Hepatocyte (in vitro differentiated cells): ENCODE results near the gene IKZF4. TPM values are rescaled to one million over a fixed set of nuclear protein-coding genes. Genes with fewer than 3 reads are reported as not detected.
"Not testable (repeated sequence)": the region's sequence is repeated elsewhere in the genome, so short reads cannot be mapped to it uniquely, and the experiment has no call there.

Source experiments
- DNase-seq: peaks from one replicate; pipeline ENCODE4 v3.0.0-alpha.2; 2016; ENCODE audit warnings: low spot score
- H2AFZ ChIP-seq: fragments of 200-600 bp; sonication (generic); 2 replicates; pipeline ENCODE4 v1.6.0; 2016; ENCODE audit warnings: antibody characterized with exemption, mild to moderate bottlenecking
- H3K27ac ChIP-seq: fragments of 200-600 bp; sonication (generic); 2 replicates; pipeline ENCODE4 v1.5.1; 2016; ENCODE audit warnings: mild to moderate bottlenecking
- H3K27me3 ChIP-seq: fragments of 200-600 bp; sonication (generic); 2 replicates; pipeline ENCODE4 v1.6.1; 2016
- H3K36me3 ChIP-seq: fragments of 200-600 bp; sonication (generic); replicated peaks from 2 replicates; pipeline ENCODE4 v1.5.1; 2016; ENCODE audit warnings: low read depth; ENCODE audit not compliant: insufficient read depth
- H3K4me1 ChIP-seq: fragments of 200-600 bp; sonication (generic); 2 replicates; pipeline ENCODE4 v1.5.1; 2016; ENCODE audit warnings: mild to moderate bottlenecking, moderate library complexity; ENCODE audit not compliant: insufficient read depth
- H3K4me2 ChIP-seq: fragments of 200-600 bp; sonication (generic); 2 replicates; pipeline ENCODE4 v1.6.0; 2016
- H3K4me3 ChIP-seq: fragments of 200-600 bp; sonication (generic); 2 replicates; pipeline ENCODE4 v1.5.1; 2016; ENCODE audit warnings: mild to moderate bottlenecking
- H3K79me2 ChIP-seq: fragments of 200-600 bp; sonication (generic); 2 replicates; pipeline ENCODE4 v1.6.0; 2017; ENCODE audit warnings: mild to moderate bottlenecking
- H3K9me2 ChIP-seq: fragments of 200-600 bp; sonication (generic); replicated peaks from 2 replicates; pipeline ENCODE4 v1.6.0; 2017; ENCODE audit warnings: mild to moderate bottlenecking; ENCODE audit not compliant: insufficient read depth
- H3K9me3 ChIP-seq: fragments of 200-600 bp; sonication (generic); 2 replicates; pipeline ENCODE4 v1.5.1; 2016; ENCODE audit warnings: low read depth, mild to moderate bottlenecking
- H4K20me1 ChIP-seq: fragments of 200-600 bp; sonication (generic); 2 replicates; pipeline ENCODE4 v1.6.0; 2016; ENCODE audit warnings: mild to moderate bottlenecking; ENCODE audit not compliant: insufficient read depth, poor library complexity, severe bottlenecking
- CTCF ChIP-seq: fragments of 200-600 bp; sonication (generic); IDR thresholded peaks from 2 replicates; pipeline ENCODE4 v1.5.1; 2016; ENCODE audit warnings: antibody characterized with exemption, mild to moderate bottlenecking; ENCODE audit not compliant: poor library complexity
- EZH2 ChIP-seq: fragments of 200-600 bp; sonication (generic); IDR thresholded peaks from 2 replicates; pipeline ENCODE4 v1.6.1; 2016; ENCODE audit warnings: antibody characterized with exemption, mild to moderate bottlenecking, borderline replicate concordance
- EZH2phosphoT487 ChIP-seq: fragments of 200-600 bp; sonication (generic); IDR thresholded peaks from one replicate; pipeline ENCODE4 v1.6.1; 2018; ENCODE audit warnings: antibody characterized with exemption, mild to moderate bottlenecking, low read depth, moderate library complexity; ENCODE audit not compliant: unreplicated experiment, severe bottlenecking
- WGBS: methylation state at CpG from one replicate; pipeline ENCODE4 v1.1.6; 2016; ENCODE audit warnings: low lambda C conversion rate; ENCODE audit errors: missing lambda C conversion rate; 5-methylcytosine and 5-hydroxymethylcytosine counted together
- polyA plus RNA-seq: library from polyadenylated mRNA; unstranded; fragments of >200 nt; fragmentation: Nextera tagmentation; extraction: Ambion mirVana; gene quantifications from 2 replicates; pipeline ENCODE4 v1.2.1, GENCODE V29; 2016
- total RNA-seq: library from RNA; depleted of rRNA; stranded (reverse); fragments of >200 nt; gene quantifications from 2 replicates; pipeline ENCODE4 v1.2.3, GENCODE V29; 2014

The IKZF4 gene
- total and polyA plus RNA-seq, 2 experiments from 2014 or later = 1.6 to 5.3 TPM

DNA sequence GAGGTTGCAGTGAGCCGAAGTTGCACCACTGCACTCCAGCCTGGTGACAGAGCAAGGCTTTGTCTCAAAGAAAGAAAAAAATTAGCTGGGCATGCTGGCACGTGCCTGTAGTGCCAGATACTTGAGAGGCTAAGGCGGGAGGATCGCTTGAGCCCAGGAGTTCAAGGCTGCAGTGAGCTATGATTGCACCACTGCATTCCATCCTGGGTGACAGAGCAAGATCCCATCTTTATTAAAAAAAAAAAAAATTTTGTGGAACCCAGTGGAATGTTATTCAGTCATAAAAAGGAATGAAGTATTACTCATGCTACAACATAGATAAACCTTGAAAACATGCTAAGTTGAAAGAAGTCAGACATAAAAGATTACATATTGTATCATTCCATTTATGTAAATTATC is 50.8 kb downstream of the IKZF4 start:
- no peak for DNase-seq
- Histone ChIP-seq H4K20me1 (no peaks in the 10 kb centered on the region), H3K4me1 (no peaks in the 10 kb centered on the region), H3K9me3 (no peaks in the 10 kb centered on the region), H3K4me2 (no peak overlapping the region), H3K9me2 (no peaks in the 10 kb centered on the region), H3K27ac (no peak overlapping the region), H3K36me3 (no peaks in the 10 kb centered on the region), H2AFZ (no peak overlapping the region), H3K4me3 (no peak overlapping the region), H3K79me2 (no peaks in the 10 kb centered on the region), H3K27me3 (no peaks in the 10 kb centered on the region)
- 81% methylated on average over 4 of the region's 4 CpGs for WGBS
- TF ChIP-seq CTCF (no peak), EZH2 (no peak), EZH2phosphoT487 (no peak)

DNA sequence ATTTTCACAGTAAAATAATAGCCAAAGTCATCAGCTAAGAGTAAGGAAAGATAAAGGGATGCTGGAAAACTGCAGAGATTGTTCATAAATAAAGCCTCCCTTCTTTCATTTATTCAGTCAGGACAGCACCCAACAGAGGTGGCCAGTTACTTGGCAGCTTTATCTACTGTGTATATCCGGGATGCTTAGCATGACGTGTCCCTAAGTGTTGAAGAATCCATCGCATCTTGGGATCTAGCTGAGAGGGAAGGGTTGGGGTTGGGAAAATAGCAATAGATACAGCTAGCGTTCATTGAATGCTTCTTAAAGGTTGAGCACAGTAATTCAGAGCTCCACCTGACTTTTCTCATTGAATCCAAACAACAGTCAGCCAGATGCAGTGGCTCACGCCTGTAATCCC is 53.6 kb downstream of the IKZF4 start:
- H3K27me3 ChIP-seq = no peaks in the 10 kb centered on the region
- TF ChIP-seq CTCF (no peak), EZH2phosphoT487 (no peak), EZH2 (no peak)
- no peak overlapping the region for H3K27ac ChIP-seq
- H3K9me3 ChIP-seq = no peaks in the 10 kb centered on the region
- no peaks in the 10 kb centered on the region for H4K20me1 ChIP-seq
- WGBS = 90% methylated on average over 5 of the region's 5 CpGs
- H2AFZ ChIP-seq = no peak overlapping the region
- DNase-seq = no peak
- no peaks in the 10 kb centered on the region for H3K4me1 ChIP-seq
- no peaks in the 10 kb centered on the region for H3K9me2 ChIP-seq
- H3K79me2 ChIP-seq = no peaks in the 10 kb centered on the region
- no peak overlapping the region for H3K4me2 ChIP-seq
- H3K4me3 ChIP-seq = no peak overlapping the region
- no peaks in the 10 kb centered on the region for H3K36me3 ChIP-seq

DNA sequence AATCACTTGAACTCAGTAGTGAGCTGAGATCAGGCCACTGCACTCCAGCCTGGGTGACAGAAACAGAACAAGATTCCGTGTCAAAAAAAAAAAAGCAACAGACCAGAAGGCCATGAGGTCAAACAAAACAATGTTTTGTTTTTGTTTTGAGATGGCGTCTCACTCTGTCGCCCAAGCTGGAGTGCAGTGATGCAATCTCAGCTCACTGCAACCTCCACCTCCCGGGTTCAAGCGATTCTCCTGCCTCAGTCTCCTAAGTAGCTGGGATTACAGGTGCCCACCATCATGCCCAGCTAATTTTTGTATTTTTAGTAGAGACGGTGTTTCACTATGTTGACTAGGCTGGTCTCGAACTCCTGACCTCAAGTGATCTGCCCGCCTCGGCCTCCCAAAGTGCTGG is 57.1 kb downstream of the IKZF4 start:
- WGBS = 93% methylated on average over 9 of the region's 9 CpGs
- peaks cover 11% of the 10 kb centered on the region for H3K79me2 ChIP-seq
- H4K20me1 ChIP-seq, H3K27me3 ChIP-seq, H3K4me3 ChIP-seq, H3K4me1 ChIP-seq, H3K4me2 ChIP-seq, DNase-seq, H3K9me3 ChIP-seq, H3K9me2 ChIP-seq, H3K36me3 ChIP-seq, H2AFZ ChIP-seq: not testable (repeated sequence)
- peak overlapping the region; percentile 3 for H3K27ac ChIP-seq

GRCh38 chr12:56078427-56078826 is 57.6 kb downstream of the IKZF4 start:
- H3K9me2 ChIP-seq = no peaks in the 10 kb centered on the region
- no peak overlapping the region for H3K4me3 ChIP-seq
- no peak for DNase-seq
- H2AFZ ChIP-seq = peak overlapping the region; percentile 82
- 100% methylated on average over 1 of the region's 1 CpG for WGBS
- peak overlapping the region; percentile 99 for H3K27ac ChIP-seq
- H3K27me3 ChIP-seq = no peaks in the 10 kb centered on the region
- H3K79me2 ChIP-seq = peaks cover 16% of the 10 kb centered on the region
- H3K9me3 ChIP-seq = no peaks in the 10 kb centered on the region
- H3K36me3 ChIP-seq = no peaks in the 10 kb centered on the region
- no peaks in the 10 kb centered on the region for H3K4me1 ChIP-seq
- H3K4me2 ChIP-seq = peak overlapping the region; percentile 86
- no peaks in the 10 kb centered on the region for H4K20me1 ChIP-seq
- TF ChIP-seq EZH2 (no peak), CTCF (no peak), EZH2phosphoT487 (no peak)
